ENCODE data around the gene IGF2R. TPM values are rescaled to one million over a fixed set of nuclear protein-coding genes. Genes with fewer than 3 reads are reported as not detected.

IGF2R gene
- total and polyA plus RNA-seq, 4 experiments from 2014 or later = 4.5 to 79.2 (median 48.1) TPM

DNA sequence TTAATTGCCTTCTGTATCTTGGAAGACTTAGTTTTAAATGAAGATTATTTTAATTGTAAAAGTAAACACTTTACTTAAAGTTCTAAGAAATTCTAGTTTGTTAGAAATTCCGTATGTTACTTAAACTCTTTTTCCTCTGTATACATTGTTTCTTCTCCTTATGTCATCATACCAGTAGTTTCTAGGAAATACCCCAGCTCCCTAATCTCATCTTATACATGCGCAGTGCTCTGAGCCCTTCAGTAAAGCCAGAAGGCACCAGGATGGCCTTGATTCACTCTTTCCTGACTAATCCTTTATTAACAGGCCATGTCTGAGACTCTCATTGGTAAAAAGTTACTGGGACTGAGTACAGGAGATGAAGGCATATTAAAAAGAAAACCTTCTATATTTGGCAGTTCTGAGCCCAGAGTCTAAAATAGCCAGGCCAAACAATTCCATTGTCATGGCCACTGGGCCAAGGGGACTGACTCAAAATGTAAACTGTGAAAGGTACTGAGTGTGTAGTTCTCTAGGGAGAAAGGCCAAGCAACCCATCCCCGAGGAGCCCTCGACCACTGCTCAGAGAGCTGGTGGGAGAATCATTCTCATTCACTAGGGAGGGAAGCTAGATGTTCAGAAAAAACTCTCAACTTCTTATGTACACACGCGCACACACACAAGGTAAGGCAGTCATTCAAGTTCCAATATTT, 177.7 kb downstream of the IGF2R start:
- ChIA-PET CTCF (ENCODE audit: partially characterized antibody) (no interaction called here), POLR2A (ENCODE audit: partially characterized antibody) (no interaction called here)
- Mint-ChIP-seq H3K4me3 (no peak overlapping the region), H3K27me3 (peaks cover 0 to 2% of the 10 kb centered on the region in 2 donors), H3K9me3 (peaks cover 0 to 6% (median 1%) of the 10 kb centered on the region in 8 donors), H3K36me3 (peaks cover 4 to 5% of the 10 kb centered on the region in 2 donors), H3K27ac (no peak overlapping the region), H3K4me1 (no peaks in the 10 kb centered on the region)
- no peak overlapping the region for H3K27ac ChIP-seq (ENCODE audit: low read depth, low read length)
- H3K4me1 ChIP-seq (ENCODE audit: insufficient read depth, low read length) = no peaks in the 10 kb centered on the region
- H3K4me3 ChIP-seq (ENCODE audit: low read length in 2 of 2) = no peak overlapping the region
- no peaks in the 10 kb centered on the region for H3K9me3 ChIP-seq (ENCODE audit: control insufficient read depth in 1 of 2, low read length in 2 of 2)
- H3K27me3 ChIP-seq (ENCODE audit: insufficient read depth, low read length) = no peaks in the 10 kb centered on the region
- H3K36me3 ChIP-seq (ENCODE audit: insufficient read depth, low read length) = no peaks in the 10 kb centered on the region
- intact Hi-C loops (cut with micrococcal nuclease) = no loop called here
- DNase-seq = no peak

DNA sequence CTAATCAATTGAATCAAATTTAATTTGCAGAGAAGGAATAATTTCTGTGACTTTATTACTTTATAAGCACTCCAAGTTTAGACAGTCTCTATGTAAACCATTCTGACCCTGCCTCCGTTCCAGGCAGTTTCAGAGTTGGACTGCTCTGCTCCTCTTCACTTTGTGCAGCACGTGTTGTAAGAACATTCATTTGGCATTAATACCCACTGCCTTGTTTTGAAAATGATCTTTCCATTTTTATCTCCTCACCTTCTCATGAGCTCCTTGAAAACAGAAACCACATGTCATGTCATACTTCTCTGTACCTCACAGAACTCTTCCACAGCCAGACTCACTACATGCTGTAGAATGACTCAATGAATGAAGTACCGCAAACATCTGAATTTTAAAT, 178.3 kb downstream of the IGF2R start:
- Mint-ChIP-seq H3K36me3 (peaks cover 3 to 7% of the 10 kb centered on the region in 2 donors), H3K27ac (no peak overlapping the region), H3K27me3 (peaks cover 0 to 2% of the 10 kb centered on the region in 2 donors), H3K9me3 (peaks cover 0 to 12% (median 2%) of the 10 kb centered on the region in 8 donors), H3K4me3 (no peak overlapping the region), H3K4me1 (no peaks in the 10 kb centered on the region)
- ChIA-PET POLR2A (ENCODE audit: partially characterized antibody) (no interaction called here), CTCF (ENCODE audit: partially characterized antibody) (interaction anchor here (1.2 to 1.4 kb wide), 2 partner anchors 372 to 386 kb away, joined by 3 to 4 read pairs; no protein-coding TSS in a partner anchor)
- H3K9me3 ChIP-seq (ENCODE audit: control insufficient read depth in 1 of 2, low read length in 2 of 2) = no peaks in the 10 kb centered on the region
- H3K36me3 ChIP-seq (ENCODE audit: insufficient read depth, low read length) = no peaks in the 10 kb centered on the region
- no peak for DNase-seq
- H3K4me3 ChIP-seq (ENCODE audit: low read length in 2 of 2) = no peak overlapping the region
- H3K4me1 ChIP-seq (ENCODE audit: insufficient read depth, low read length) = no peaks in the 10 kb centered on the region
- intact Hi-C loops (cut with micrococcal nuclease) = no loop called here
- no peaks in the 10 kb centered on the region for H3K27me3 ChIP-seq (ENCODE audit: insufficient read depth, low read length)
- H3K27ac ChIP-seq (ENCODE audit: low read depth, low read length) = no peak overlapping the region

DNA sequence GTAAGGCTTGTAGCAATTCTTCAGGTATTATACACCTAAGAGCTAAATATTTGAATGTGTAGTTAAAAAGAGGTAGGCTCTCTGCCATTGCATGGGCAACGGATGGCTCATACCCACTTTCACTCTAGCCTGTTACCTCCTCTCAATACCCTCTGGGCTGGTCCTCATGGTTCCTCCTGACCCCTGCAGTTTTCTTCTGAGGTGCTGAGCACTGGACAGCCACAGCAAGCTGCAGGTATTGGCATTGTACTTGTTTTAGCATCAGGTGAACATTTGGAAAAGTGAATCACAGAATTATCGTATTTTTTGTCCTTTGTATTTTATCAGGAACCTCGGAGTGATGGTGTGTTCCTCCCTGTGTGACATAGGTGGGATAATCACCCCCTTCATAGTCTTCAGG, 185.6 kb downstream of the IGF2R start:
- Histone ChIP-seq H3K4me1 (ENCODE audit: insufficient read depth, low read length) (no peaks in the 10 kb centered on the region), H3K27ac (ENCODE audit: low read depth, low read length) (no peak overlapping the region), H3K4me3 (ENCODE audit: low read length in 2 of 2) (no peak overlapping the region), H3K9me3 (ENCODE audit: control insufficient read depth in 1 of 2, low read length in 2 of 2) (no peaks in the 10 kb centered on the region), H3K27me3 (ENCODE audit: insufficient read depth, low read length) (no peaks in the 10 kb centered on the region), H3K36me3 (ENCODE audit: insufficient read depth, low read length) (no peaks in the 10 kb centered on the region)
- peaks cover 7 to 20% of the 10 kb centered on the region in 2 donors for H3K36me3 Mint-ChIP-seq
- DNase-seq = no peak
- no peak overlapping the region for H3K27ac Mint-ChIP-seq
- no peak overlapping the region for H3K4me3 Mint-ChIP-seq
- POLR2A ChIA-PET (ENCODE audit: partially characterized antibody) = no interaction called here
- intact Hi-C loops (cut with micrococcal nuclease) = no loop called here
- no peaks in the 10 kb centered on the region for H3K27me3 Mint-ChIP-seq
- CTCF ChIA-PET (ENCODE audit: partially characterized antibody) = no interaction called here
- H3K9me3 Mint-ChIP-seq = peaks cover 0 to 24% (median 9%) of the 10 kb centered on the region in 8 donors
- no peaks in the 10 kb centered on the region for H3K4me1 Mint-ChIP-seq

DNA sequence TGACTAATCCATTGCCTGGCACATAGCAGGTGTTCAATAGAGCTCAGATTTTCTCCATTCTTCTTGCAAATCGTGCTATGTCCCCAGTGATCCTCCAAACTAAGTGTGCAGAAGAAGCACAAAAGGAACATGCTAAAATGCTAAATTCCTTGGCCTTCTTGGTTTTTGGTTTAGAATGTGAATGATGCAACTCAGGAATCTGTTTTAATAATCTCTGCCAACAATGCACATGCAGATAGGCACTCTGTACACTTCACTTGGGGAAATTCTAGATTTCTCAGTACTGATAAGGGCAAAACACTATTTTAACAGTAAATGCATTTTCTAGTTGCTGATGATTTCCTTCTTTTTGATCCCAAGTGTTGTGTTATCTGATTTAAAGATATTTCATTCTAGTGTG, 188.0 kb downstream of the IGF2R start:
- intact Hi-C loops (cut with micrococcal nuclease) = no loop called here
- Histone ChIP-seq H3K4me1 (ENCODE audit: insufficient read depth, low read length) (no peaks in the 10 kb centered on the region), H3K9me3 (ENCODE audit: control insufficient read depth in 1 of 2, low read length in 2 of 2) (no peaks in the 10 kb centered on the region), H3K27me3 (ENCODE audit: insufficient read depth, low read length) (no peaks in the 10 kb centered on the region), H3K36me3 (ENCODE audit: insufficient read depth, low read length) (no peaks in the 10 kb centered on the region), H3K4me3 (ENCODE audit: low read length in 2 of 2) (no peak overlapping the region), H3K27ac (ENCODE audit: low read depth, low read length) (no peak overlapping the region)
- ChIA-PET POLR2A (ENCODE audit: partially characterized antibody) (no interaction called here), CTCF (ENCODE audit: partially characterized antibody) (no interaction called here)
- no peak overlapping the region for H3K4me3 Mint-ChIP-seq
- H3K27me3 Mint-ChIP-seq = no peaks in the 10 kb centered on the region
- peaks cover 0 to 16% (median 8%) of the 10 kb centered on the region in 8 donors for H3K9me3 Mint-ChIP-seq
- H3K27ac Mint-ChIP-seq = no peak overlapping the region
- H3K36me3 Mint-ChIP-seq = peaks cover 3 to 19% of the 10 kb centered on the region in 2 donors
- no peaks in the 10 kb centered on the region for H3K4me1 Mint-ChIP-seq
- DNase-seq = no peak

DNA sequence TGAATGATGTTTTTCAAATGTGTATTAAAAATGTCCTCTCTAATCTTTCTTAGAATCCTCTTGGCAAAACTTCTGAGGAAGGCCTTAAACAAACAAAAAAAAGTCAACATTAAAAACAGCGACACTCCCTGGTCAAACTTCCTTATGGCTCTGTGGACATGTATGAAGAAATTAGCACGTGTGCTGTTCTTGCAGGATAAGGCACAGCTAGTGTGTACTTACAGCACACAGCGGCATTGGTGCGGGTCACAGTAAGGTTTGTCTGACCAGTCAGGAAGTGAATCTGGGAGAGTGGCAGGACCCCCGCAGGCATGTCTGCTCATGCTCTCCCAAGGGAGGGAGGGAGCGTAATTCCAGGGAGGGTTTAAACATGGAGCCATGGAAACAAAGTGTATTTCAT, 191.6 kb downstream of the IGF2R start:
- H3K27me3 Mint-ChIP-seq = peaks cover 0 to 4% of the 10 kb centered on the region in 2 donors
- H3K27me3 ChIP-seq (ENCODE audit: insufficient read depth, low read length) = no peaks in the 10 kb centered on the region
- no peaks in the 10 kb centered on the region for H3K4me1 ChIP-seq (ENCODE audit: insufficient read depth, low read length)
- POLR2A ChIA-PET (ENCODE audit: partially characterized antibody) = no interaction called here
- intact Hi-C loops (cut with micrococcal nuclease) = no loop called here
- no peak overlapping the region for H3K4me3 Mint-ChIP-seq
- peaks cover 0 to 4% of the 10 kb centered on the region in 2 donors for H3K36me3 Mint-ChIP-seq
- CTCF ChIA-PET (ENCODE audit: partially characterized antibody) = no interaction called here
- no peak overlapping the region for H3K27ac ChIP-seq (ENCODE audit: low read depth, low read length)
- no peak overlapping the region for H3K4me3 ChIP-seq (ENCODE audit: low read length in 2 of 2)
- no peak overlapping the region for H3K27ac Mint-ChIP-seq
- H3K4me1 Mint-ChIP-seq = no peaks in the 10 kb centered on the region
- peaks cover 0 to 6% (median 4%) of the 10 kb centered on the region in 8 donors for H3K9me3 Mint-ChIP-seq
- H3K9me3 ChIP-seq (ENCODE audit: control insufficient read depth in 1 of 2, low read length in 2 of 2) = no peaks in the 10 kb centered on the region
- no peaks in the 10 kb centered on the region for H3K36me3 ChIP-seq (ENCODE audit: insufficient read depth, low read length)
- DNase-seq = no peak

Other genes starting within 250 kb of the IGF2R start
- gene WTAP, start 241.6 kb upstream of the IGF2R start, total RNA-seq = 100 to 1,000 TPM; 151 to 159 TPM
- 100 to 1,000 TPM; 140 to 149 TPM for gene WTAP, start 241.6 kb upstream of the IGF2R start, polyA plus RNA-seq
- gene ACAT2, start 207.0 kb upstream of the IGF2R start, total RNA-seq = 10 to 100 TPM; 30.5 to 30.9 TPM
- gene ACAT2, start 207.0 kb upstream of the IGF2R start, polyA plus RNA-seq = 10 to 100 TPM; 43.5 to 53.2 TPM
- gene TCP1, start 179.5 kb upstream of the IGF2R start, total RNA-seq = 100 to 1,000 TPM; 151 to 162 TPM
- gene TCP1, start 179.5 kb upstream of the IGF2R start, polyA plus RNA-seq = 100 to 1,000 TPM in 1 of 2 donors, 10 to 100 TPM in 1; 84.3 to 114 TPM
- 10 to 100 TPM; 43.9 to 45.2 TPM for gene MRPL18, start 178.6 kb upstream of the IGF2R start, total RNA-seq
- gene MRPL18, start 178.6 kb upstream of the IGF2R start, polyA plus RNA-seq = 100 to 1,000 TPM in 1 of 2 donors, 10 to 100 TPM in 1; 68.5 to 105 TPM
- under 1 TPM; 0.47 to 0.94 TPM for gene PNLDC1, start 168.8 kb upstream of the IGF2R start, total RNA-seq
- gene PNLDC1, start 168.8 kb upstream of the IGF2R start, polyA plus RNA-seq = under 1 TPM in 1 of 2 donors, not detected in 1; 0.23 TPM
- not detected for gene MAS1, start 78.1 kb upstream of the IGF2R start, total RNA-seq
- gene MAS1, start 78.1 kb upstream of the IGF2R start, polyA plus RNA-seq = not detected
- under 1 TPM; 0.93 to 1.00 TPM for gene SLC22A1, start 152.7 kb downstream of the IGF2R start, total RNA-seq
- under 1 TPM in 1 of 2 donors, not detected in 1; 0.11 TPM for gene SLC22A1, start 152.7 kb downstream of the IGF2R start, polyA plus RNA-seq

Data from CD4-positive, alpha-beta memory T cell (primary cell).